HG02840 (cell line): ENCODE data around the gene FABP2.
"Not testable (repeated sequence)": the region's sequence is repeated elsewhere in the genome, so short reads cannot be mapped to it uniquely, and the experiment has no call there.

ENCODE experiments used
- ATAC-seq: cut with Tn5 transposase; IDR thresholded peaks from one replicate; pipeline ENCODE4 v1.9.1; 2021; ENCODE audit warnings: mild to moderate bottlenecking, moderate library complexity, moderate number of reproducible peaks; ENCODE audit not compliant: unreplicated experiment, low FRiP score

The FABP2 gene

DNA sequence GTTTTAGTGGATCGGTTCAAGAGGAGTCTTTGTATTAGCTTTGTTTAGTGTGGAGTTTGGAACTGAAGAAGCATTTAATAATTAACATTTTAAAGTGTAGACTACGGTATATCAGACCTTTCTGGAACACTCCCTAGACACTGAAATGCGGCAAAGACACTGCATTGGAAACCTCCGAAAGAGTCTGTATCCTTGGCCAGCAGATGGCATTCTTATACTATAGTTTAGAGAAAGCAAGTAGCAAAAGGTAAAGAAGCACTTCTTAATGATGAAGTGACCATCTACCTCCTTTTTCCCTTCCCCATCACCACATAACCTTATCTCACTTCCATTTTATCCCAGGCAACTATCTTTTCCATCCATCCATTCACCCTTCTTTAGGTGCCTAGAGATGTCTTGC is 7.6 kb downstream of the FABP2 start:
- no peak for ATAC-seq

DNA sequence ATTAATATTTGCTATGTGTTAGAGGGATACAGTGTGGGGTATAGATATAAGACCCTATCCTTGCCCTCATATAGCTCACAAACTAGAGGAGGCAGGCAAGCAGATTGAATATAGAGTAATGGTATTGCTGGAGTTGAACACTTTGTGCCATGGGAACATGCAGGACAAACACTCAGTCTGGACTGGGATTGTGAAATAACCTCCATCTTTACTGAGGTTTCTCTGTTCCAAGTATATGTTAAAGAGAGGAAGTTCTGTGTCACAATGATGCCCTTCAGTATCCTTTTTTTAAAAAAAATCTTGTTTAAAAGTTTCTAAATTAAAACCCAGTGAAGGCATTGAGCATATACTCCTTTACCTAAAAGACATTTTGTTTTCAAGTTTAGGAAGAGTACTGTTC is 8.7 kb downstream of the FABP2 start:
- ATAC-seq: no peak

DNA sequence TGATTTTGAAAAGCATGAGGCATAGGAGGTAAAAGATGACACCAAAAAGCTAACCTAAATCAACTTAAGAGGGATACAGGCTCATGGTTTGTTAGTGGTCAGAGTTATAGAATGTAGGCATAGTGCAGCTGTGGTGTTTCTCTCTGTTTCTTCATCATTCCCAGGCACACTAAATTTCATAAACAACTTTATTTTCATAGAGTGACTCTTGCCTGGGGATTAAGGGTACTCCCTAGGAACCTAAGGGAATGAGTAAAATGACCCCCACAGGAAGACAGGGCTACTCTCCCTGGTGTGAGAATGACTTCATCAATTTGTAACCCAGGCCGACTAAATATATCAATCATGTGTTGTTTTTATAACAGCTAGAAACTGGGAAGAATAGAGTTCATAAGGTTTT is 11.1 kb downstream of the FABP2 start:
- ATAC-seq: no peak

- no peak for ATAC-seq
Measured at GRCh38 chr4:119307606-119308005, 14.3 kb downstream of the FABP2 start.

- no peak for ATAC-seq
Measured at GRCh38 chr4:119304431-119304830, 17.5 kb downstream of the FABP2 start.

- ATAC-seq: no peak
Measured at GRCh38 chr4:119303587-119304305, 18.2 kb downstream of the FABP2 start.

DNA sequence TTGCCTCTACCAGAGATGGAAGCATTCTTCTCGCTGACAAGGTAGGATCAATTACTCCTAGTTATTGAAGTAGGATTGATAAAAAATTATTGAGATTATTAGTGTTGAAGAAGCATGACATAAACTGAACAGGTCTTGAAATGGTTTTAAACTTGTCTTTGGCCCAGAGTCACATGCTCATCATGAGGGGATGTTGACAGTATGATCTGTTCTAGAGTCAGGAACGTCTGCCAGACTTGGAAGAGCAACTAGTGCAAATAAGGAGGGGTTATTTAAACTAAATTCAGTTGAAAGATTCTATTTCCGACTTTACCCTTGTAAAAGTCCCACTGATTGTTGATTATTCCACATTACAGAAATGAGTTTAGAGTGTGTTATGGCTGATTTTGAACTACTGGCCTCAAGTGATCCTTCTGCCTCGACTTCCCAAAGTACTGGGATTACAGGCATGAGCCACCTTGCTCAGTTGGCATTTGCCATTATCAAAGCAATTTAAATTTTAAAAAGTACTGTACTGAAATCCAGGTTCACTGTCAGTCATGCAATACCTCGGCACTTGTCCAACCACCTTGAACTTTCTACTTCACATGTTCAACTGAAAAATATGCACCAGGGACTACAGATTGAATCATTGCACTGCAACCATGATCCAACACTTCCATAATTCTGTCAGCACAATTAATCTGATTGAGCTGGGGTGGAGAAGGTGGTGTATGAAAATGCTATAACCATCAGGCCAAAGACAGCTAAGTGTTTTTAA is 19.7 kb downstream of the FABP2 start:
- no peak for ATAC-seq

GRCh38 chr4:119300101-119300978 is 21.6 kb downstream of the FABP2 start:
- peak; percentile 98 for ATAC-seq

DNA sequence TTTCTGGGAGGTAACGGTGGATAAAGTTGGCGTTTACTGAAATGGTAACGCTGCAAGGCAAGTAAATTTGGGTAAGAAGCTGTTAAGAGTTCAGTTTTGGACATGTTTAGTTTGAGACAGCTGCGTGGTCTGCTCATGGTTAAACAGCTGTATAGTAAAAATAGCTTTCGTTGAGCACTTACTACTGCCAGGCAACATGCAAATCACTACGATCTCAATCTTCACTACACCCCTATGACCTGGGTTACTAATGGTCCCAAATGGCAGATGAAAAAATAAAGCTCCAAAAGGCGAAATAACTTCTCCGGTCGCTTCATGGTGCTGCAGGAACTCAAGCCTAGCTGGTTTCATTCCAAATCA is 22.2 kb downstream of the FABP2 start:
- ATAC-seq: peak; percentile 68

- no peak for ATAC-seq
Measured at GRCh38 chr4:119299260-119299671, 22.7 kb downstream of the FABP2 start.

DNA sequence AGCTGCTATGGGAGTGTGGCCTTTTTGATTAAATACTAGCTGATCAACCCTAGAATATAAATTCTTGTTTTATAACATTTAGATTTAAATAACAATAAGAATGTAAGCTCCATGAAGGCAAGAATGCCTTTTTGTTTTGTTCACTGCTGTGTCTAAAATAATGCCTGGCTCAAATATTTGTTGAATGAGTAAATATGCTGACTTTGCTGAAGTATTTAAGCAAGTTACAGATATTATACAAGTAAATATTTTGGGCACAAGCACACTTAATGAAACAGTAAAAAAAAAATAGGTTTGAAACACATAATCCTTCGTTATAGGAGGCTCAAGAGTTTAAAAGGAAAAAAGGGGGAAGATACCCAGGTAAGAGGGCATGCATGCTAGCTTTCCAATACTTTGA is 24.1 kb downstream of the FABP2 start:
- ATAC-seq: no peak

DNA sequence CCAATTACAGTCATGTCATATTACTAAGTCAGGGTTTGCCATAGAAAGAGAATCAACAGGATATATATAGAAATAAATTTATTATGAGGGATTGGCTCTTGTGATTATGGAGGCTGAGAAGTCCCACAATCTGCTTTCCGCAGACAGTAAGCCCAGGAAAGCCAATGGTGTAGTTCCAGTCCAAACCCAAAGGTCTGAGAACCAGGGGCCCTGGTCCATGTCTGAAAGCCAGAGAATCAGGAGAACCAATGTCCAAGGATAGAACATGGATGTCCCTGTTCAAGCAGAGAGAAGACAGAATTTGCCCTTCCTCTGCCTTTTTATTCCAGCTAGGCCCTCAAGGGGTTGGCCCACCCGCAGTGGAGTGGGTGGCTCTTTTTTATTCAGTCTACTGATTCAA is 25.6 kb downstream of the FABP2 start:
- no peak for ATAC-seq

- no peak for ATAC-seq
Measured at GRCh38 chr4:119290598-119290997, 31.3 kb downstream of the FABP2 start.

DNA sequence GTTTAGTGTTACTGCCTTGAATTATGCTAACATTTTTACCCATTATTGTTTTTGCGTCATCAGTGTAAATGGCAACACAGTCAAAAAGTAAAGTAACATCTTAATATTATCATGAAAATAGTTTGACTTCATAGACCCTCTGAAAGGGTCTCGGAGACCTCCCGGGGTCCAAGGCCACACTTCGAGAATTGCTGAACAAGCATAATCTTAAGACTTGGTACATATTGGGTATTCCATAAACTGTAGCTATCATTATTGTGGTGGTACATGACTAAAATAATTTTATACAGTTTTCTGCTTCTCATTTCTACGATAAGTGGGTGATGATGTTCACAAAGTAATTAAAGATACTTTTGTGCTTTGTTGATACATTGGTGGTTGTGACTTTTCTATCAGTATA is 32.6 kb downstream of the FABP2 start:
- no peak for ATAC-seq

GRCh38 chr4:119286377-119287002 is 35.4 kb downstream of the FABP2 start:
- ATAC-seq: no peak

DNA sequence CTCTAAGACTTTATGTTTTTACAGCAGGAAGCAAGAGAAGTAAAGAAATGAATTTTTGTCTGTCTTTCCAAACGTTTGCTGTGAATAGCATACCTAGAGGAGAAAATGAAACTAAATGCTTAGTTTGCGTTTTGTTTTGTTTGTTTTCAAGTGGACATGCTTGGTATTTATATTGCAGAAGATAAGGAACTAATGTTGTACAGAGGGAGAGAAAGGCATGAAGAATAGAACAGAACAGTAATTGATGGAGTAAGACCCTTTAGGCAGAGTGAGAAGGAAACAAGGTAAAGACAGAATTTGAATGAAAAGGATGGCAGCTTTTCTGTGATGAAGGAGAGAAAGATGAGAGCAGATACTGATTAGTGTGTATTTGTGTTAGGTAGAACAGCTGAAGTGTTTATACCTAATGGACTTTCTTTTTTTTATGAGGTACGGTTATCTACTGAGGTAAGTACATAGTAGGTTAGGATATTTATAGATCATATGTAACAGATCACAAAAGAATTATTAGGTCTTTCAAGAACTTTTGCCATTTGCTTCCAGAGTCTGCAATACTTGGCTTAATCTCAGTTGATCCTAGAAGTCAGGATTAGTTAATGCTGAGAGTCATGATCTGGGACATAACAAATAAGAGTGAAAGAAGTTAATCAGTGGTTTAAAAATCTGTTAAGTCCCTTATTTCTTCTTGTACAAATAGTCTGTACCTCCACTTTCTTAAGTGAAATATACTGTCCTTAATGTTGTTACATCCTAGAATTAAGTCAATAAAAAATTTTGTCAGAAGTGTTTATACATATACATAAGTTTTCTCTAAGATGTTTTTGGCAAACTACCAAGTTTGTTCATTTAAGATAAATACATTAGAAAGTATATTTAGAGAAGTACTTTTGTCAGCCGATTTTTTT is 36.8 kb downstream of the FABP2 start:
- no peak for ATAC-seq

DNA sequence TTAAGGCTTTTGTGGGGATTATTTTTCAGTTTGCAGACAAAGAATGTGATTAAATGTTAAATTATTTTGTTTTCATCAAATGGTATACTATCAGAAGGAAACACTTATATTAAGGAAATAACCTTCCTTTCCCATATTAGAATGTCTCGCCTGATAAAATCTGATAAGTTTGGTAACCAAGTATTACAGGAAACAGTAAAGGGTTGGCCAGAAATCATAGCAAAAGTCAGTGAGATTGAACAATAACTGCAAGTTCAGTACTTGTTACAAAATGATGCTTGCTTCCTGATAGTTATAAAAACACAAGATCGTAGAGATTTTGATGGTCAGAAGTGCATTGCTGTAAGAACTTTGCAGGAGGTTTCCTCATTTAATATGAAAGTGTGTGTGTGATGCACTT is 40.5 kb downstream of the FABP2 start:
- ATAC-seq: no peak

- ATAC-seq: not testable (repeated sequence)
Measured at GRCh38 chr4:119279945-119280344, 42.0 kb downstream of the FABP2 start.

- not testable (repeated sequence) for ATAC-seq
Measured at GRCh38 chr4:119279541-119279940, 42.4 kb downstream of the FABP2 start.
